ENCODE results near the gene ATG2A. TPM values are rescaled to one million over a fixed set of nuclear protein-coding genes. Genes with fewer than 3 reads are reported as not detected.

The ATG2A gene
- polyA plus RNA-seq, 1 donor (not counting 4 experiments of a cell fraction or from before 2014, with no cell fraction given): 2.4 TPM

DNA sequence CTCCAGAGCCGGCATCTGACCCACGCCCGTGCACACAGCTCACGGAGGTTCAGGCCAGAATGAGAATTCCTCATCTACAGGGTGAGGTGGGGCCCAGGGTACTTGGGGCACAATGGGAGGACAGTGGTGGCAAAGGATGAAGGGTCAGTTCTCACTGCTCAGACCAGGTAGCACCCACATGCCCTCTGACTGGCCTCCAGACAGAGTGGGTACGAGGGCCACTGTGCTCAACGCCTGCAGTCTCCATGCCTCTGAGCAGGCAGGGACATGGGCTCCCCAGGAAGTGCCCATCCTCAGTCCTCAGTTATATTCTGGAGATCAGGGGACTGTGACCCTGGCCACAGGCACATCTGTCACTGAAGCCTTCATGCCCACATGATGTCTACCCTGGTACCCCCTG lies 59.5 kb downstream of the ATG2A start:
- no peak overlapping the region for H2AFZ ChIP-seq (ENCODE audit: control insufficient read depth, low read length)
- dilution Hi-C loops (cut with MboI; ENCODE audit: extremely low pct_ligation_motif_present, low sequenced_read_pairs): no loop called here
- no peaks in the 10 kb centered on the region for H4K20me1 ChIP-seq (ENCODE audit: control insufficient read depth, extremely low read depth, insufficient read depth, low read length)
- TF ChIP-seq, protein P1, sequence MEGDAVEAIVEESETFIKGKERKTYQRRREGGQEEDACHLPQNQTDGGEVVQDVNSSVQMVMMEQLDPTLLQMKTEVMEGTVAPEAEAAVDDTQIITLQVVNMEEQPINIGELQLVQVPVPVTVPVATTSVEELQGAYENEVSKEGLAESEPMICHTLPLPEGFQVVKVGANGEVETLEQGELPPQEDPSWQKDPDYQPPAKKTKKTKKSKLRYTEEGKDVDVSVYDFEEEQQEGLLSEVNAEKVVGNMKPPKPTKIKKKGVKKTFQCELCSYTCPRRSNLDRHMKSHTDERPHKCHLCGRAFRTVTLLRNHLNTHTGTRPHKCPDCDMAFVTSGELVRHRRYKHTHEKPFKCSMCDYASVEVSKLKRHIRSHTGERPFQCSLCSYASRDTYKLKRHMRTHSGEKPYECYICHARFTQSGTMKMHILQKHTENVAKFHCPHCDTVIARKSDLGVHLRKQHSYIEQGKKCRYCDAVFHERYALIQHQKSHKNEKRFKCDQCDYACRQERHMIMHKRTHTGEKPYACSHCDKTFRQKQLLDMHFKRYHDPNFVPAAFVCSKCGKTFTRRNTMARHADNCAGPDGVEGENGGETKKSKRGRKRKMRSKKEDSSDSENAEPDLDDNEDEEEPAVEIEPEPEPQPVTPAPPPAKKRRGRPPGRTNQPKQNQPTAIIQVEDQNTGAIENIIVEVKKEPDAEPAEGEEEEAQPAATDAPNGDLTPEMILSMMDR (optimal IDR thresholded peaks at IDR 0.05 in 1 of 3, IDR thresholded peaks at IDR 0.05 in 1 of 3, conservative IDR thresholded peaks at IDR 0.05 in 1 of 3; ENCODE audit: extremely low read depth in 1 of 3, insufficient read depth in 2 of 3, low read length in 3 of 3): no peak
- TF ChIP-seq EZH2 (IDR thresholded peaks at IDR 0.05; ENCODE audit: low read length): no peak
- FAIRE-seq (no peak), DNase-seq (ENCODE audit: low read depth, low spot score) (no peak)
- no peaks in the 10 kb centered on the region for H3K27me3 ChIP-seq (ENCODE audit: control insufficient read depth, extremely low read depth, insufficient read depth, low read length)
- no peaks in the 10 kb centered on the region for H3K9me1 ChIP-seq (ENCODE audit: control insufficient read depth, extremely low read depth, insufficient read depth, low read length)
- H3K9ac ChIP-seq (ENCODE audit: control insufficient read depth, extremely low read depth, insufficient read depth, low read length): no peak overlapping the region
- peaks cover 47% of the 10 kb centered on the region for H3K79me2 ChIP-seq (ENCODE audit: control insufficient read depth, insufficient read depth, low read length)
- H3K27ac ChIP-seq (ENCODE audit: control insufficient read depth, insufficient read depth, low read length): peak overlapping the region; percentile 36
- peaks cover 37% of the 10 kb centered on the region for H3K4me1 ChIP-seq (ENCODE audit: control insufficient read depth, extremely low read depth, insufficient read depth, low read length)
- no peak overlapping the region for H3K4me3 ChIP-seq (ENCODE audit: control insufficient read depth in 2 of 3, extremely low read depth in 1 of 3, insufficient read depth in 2 of 3, low read depth in 1 of 3, low read length in 3 of 3)
- no peak overlapping the region for H3K4me2 ChIP-seq (ENCODE audit: control insufficient read depth, extremely low read depth, insufficient read depth, low read depth, low read length)
- H3K36me3 ChIP-seq (ENCODE audit: control insufficient read depth in 2 of 2, extremely low read depth in 1 of 2, insufficient read depth in 2 of 2, low read length in 2 of 2): peaks cover 29 to 53% of the 10 kb centered on the region in 2 experiments
- no peaks in the 10 kb centered on the region for H3K9me3 ChIP-seq (ENCODE audit: control insufficient read depth, low read depth, low read length)

DNA sequence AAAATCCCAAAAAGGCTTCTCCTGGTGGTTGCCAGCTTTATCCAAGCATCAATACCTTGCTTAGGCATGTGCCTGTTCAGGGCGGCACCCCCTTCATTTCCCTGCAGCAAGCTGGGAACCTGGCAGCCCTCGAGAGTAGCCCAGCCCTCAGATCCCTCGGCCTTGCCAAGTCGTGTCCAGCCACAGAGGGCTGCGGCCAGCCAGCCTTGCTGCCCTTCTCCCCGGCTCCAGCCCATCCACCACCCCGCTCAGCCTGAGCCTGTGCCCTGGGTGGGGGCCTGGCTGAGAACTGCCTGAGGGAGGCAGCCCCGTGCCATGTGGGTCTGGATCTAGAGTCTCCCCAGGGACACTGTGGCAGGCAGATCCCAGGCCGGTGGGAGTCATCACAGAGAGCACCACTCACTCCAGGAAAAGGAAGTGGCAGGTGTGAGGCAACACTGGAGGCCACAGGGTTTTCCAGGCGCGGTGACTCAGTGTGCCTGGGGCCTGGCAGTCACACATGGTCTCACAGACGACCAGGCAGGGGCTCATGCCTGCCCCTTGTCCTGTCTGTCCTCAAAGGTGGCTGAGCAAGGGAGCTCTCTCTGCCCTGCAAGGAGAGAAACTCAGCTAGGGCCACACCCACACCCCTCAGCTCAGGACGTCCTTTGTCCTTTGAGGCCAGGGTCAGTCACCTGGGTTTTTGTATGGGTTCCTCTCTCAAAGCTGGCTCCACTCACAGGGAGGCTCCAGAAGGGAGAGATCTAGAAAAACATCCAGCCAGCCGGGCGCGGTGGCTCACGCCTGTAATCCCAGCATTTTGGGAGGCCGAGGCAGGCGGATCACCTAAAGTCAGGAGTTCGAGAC lies 60.4 kb downstream of the ATG2A start:
- Histone ChIP-seq H3K79me2 (ENCODE audit: control insufficient read depth, insufficient read depth, low read length) (peaks cover 40% of the 10 kb centered on the region), H3K4me1 (ENCODE audit: control insufficient read depth, extremely low read depth, insufficient read depth, low read length) (peaks cover 37% of the 10 kb centered on the region), H3K4me3 (ENCODE audit: control insufficient read depth in 2 of 3, extremely low read depth in 1 of 3, insufficient read depth in 2 of 3, low read depth in 1 of 3, low read length in 3 of 3) (peak overlapping the region in 1 of 3 experiments; percentile 4), H3K36me3 (ENCODE audit: control insufficient read depth in 2 of 2, extremely low read depth in 1 of 2, insufficient read depth in 2 of 2, low read length in 2 of 2) (peaks cover 29 to 56% of the 10 kb centered on the region in 2 experiments), H3K27ac (ENCODE audit: control insufficient read depth, insufficient read depth, low read length) (peak overlapping the region; percentile 88), H3K9ac (ENCODE audit: control insufficient read depth, extremely low read depth, insufficient read depth, low read length) (peak overlapping the region; percentile 80), H3K9me3 (ENCODE audit: control insufficient read depth, low read depth, low read length) (no peaks in the 10 kb centered on the region), H3K9me1 (ENCODE audit: control insufficient read depth, extremely low read depth, insufficient read depth, low read length) (no peaks in the 10 kb centered on the region), H4K20me1 (ENCODE audit: control insufficient read depth, extremely low read depth, insufficient read depth, low read length) (no peaks in the 10 kb centered on the region), H3K4me2 (ENCODE audit: control insufficient read depth, extremely low read depth, insufficient read depth, low read depth, low read length) (peak overlapping the region; percentile 66), H2AFZ (ENCODE audit: control insufficient read depth, low read length) (no peak overlapping the region), H3K27me3 (ENCODE audit: control insufficient read depth, extremely low read depth, insufficient read depth, low read length) (no peaks in the 10 kb centered on the region)
- dilution Hi-C loops (cut with MboI; ENCODE audit: extremely low pct_ligation_motif_present, low sequenced_read_pairs): no loop called here
- DNase-seq (ENCODE audit: low read depth, low spot score) (peak; percentile 75), FAIRE-seq (peak; percentile 91)
- TF ChIP-seq EZH2 (IDR thresholded peaks at IDR 0.05; ENCODE audit: low read length): no peak
- TF ChIP-seq, protein P1 (optimal IDR thresholded peaks at IDR 0.05 in 1 of 3, IDR thresholded peaks at IDR 0.05 in 1 of 3, conservative IDR thresholded peaks at IDR 0.05 in 1 of 3; ENCODE audit: extremely low read depth in 1 of 3, insufficient read depth in 2 of 3, low read length in 3 of 3): no peak

Measured in keratinocyte (primary cell).